ENCODE measurements around the gene MYH7B.

DNA sequence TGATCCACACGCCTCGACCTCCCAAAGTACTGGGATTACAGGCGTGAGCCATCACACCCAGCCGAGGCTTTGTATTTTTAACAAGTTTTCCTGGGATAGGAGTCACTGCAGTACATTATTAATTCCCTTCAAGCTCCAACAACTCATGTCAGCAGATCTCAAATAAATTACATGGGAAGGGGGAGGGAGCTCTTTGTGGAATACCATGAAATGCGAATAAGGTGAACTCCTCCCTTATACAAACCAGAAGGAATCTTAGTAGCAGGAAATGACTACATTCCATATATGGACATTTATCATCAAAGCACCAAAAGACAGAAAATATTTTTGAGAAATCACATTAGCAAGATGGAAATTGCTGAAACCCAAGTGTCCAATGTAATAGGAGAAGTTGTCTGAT is 3.0 kb upstream of the MYH7B start:
- no peak for TF ChIP-seq TAF1 (IDR thresholded peaks at IDR 0.05; ENCODE audit: borderline replicate concordance, low read depth, low read length)
- no peak for TF ChIP-seq POLR2A (IDR thresholded peaks at IDR 0.05; ENCODE audit: low read depth, low read length)
- no peak for TF ChIP-seq POLR2AphosphoS5 (IDR thresholded peaks at IDR 0.05; ENCODE audit: low read depth, low read length)
